A673 (cell line): ENCODE measurements around the gene DROSHA.

Experiments used
- CTCF ChIP-seq: fragments of 300-800, 200-600 bp; sonication (generic); conservative IDR thresholded peaks from 2 replicates; pipeline ENCODE4 v1.5.1; 2017; ENCODE audit warnings: low read depth, mild to moderate bottlenecking, antibody characterized with exemption, low read length, moderate library complexity, mixed read lengths
- EZH2 ChIP-seq: fragments of 200-600 bp; sonication (generic); IDR thresholded peaks from 2 replicates; pipeline ENCODE4 v1.6.1; 2017; ENCODE audit warnings: borderline replicate concordance, low read depth, mild to moderate bottlenecking, mixed read lengths, antibody characterized with exemption, low read length; ENCODE audit not compliant: poor library complexity, severe bottlenecking

GRCh38 chr5:31511305-31511704 lies 20.6 kb downstream of the DROSHA start:
- TF ChIP-seq EZH2 (no peak), CTCF (no peak)
